HEK293 (cell line): ENCODE data around the gene EFCAB9.

Experiments used
- MYNN ChIP-seq: fragments of 450-650 bp; formaldehyde crosslinking; IDR thresholded peaks from 2 replicates; pipeline ENCODE4 v1.5.1; 2016; ENCODE audit warnings: missing biosample characterization, missing genetic modification characterization, borderline replicate concordance
- YY1 ChIP-seq: fragments of 450-650 bp; formaldehyde crosslinking; IDR thresholded peaks from 2 replicates; pipeline ENCODE4 v1.5.1; 2018; ENCODE audit warnings: missing biosample characterization, missing genetic modification characterization
- ZEB2 ChIP-seq: fragments of 450-650 bp; formaldehyde crosslinking; IDR thresholded peaks from 2 replicates; pipeline ENCODE4 v1.5.1; 2016; ENCODE audit warnings: missing biosample characterization, missing genetic modification characterization
- ZNF10 ChIP-seq: fragments of 450-650 bp; formaldehyde crosslinking; IDR thresholded peaks from 2 replicates; pipeline ENCODE4 v1.5.1; 2017; ENCODE audit warnings: missing biosample characterization, missing genetic modification characterization
- ZNF211 ChIP-seq: fragments of 450-650 bp; formaldehyde crosslinking; IDR thresholded peaks from 2 replicates; pipeline ENCODE4 v1.5.1; 2016; ENCODE audit warnings: low read depth, missing biosample characterization, missing genetic modification characterization
- ZNF23 ChIP-seq: fragments of 450-650 bp; formaldehyde crosslinking; IDR thresholded peaks from 2 replicates; pipeline ENCODE4 v1.5.1; 2016; ENCODE audit warnings: missing biosample characterization, missing genetic modification characterization, borderline replicate concordance
- ZNF274 ChIP-seq, 2 experiments: fragments of 200-500 bp in 1 of 2; fragments of 450-650 bp in 1 of 2; sonication (Bioruptor generic) in 1 of 2; formaldehyde crosslinking in 1 of 2; IDR thresholded peaks; 2 replicates each; pipeline versions ENCODE4 v1.5.1 to v1.6.1; 2014 to 2016; ENCODE audit warnings: borderline replicate concordance in 1 of 2, inconsistent platforms in 1 of 2, low read length in 1 of 2, missing biosample characterization in 1 of 2, missing genetic modification characterization in 1 of 2
- ZNF433 ChIP-seq: fragments of 450-650 bp; formaldehyde crosslinking; IDR thresholded peaks from 2 replicates; pipeline ENCODE4 v1.5.1; 2016; ENCODE audit warnings: missing biosample characterization, missing genetic modification characterization, low read depth
- ZNF596 ChIP-seq: fragments of 450-650 bp; IDR thresholded peaks from 2 replicates; pipeline ENCODE4 v1.5.0; 2018; ENCODE audit warnings: missing biosample characterization, mild to moderate bottlenecking, missing genetic modification characterization, moderate library complexity
- ZNF654 ChIP-seq: fragments of 450-650 bp; formaldehyde crosslinking; IDR thresholded peaks from 2 replicates; pipeline ENCODE4 v1.5.1; 2016; ENCODE audit warnings: low read depth, missing biosample characterization, missing genetic modification characterization
- ZNF670 ChIP-seq: fragments of 450-650 bp; formaldehyde crosslinking; IDR thresholded peaks from 2 replicates; pipeline ENCODE4 v1.5.1; 2016; ENCODE audit warnings: missing biosample characterization, missing genetic modification characterization, low read depth
- ZNF76 ChIP-seq: fragments of 450-650 bp; formaldehyde crosslinking; IDR thresholded peaks from 2 replicates; pipeline ENCODE4; 2016; ENCODE audit warnings: low read depth, missing biosample characterization, missing genetic modification characterization, borderline replicate concordance
- TF ChIP-seq, protein P1 (sequence below): fragments of 450-650 bp; formaldehyde crosslinking; IDR thresholded peaks from 2 replicates; pipeline ENCODE4 v1.5.1; 2016; ENCODE audit warnings: missing biosample characterization, missing genetic modification characterization
- TF ChIP-seq, protein P2 (sequence below): fragments of 450-650 bp; formaldehyde crosslinking; IDR thresholded peaks from 2 replicates; pipeline ENCODE4 v1.5.1; 2017; ENCODE audit warnings: missing biosample characterization, mild to moderate bottlenecking, missing genetic modification characterization, moderate library complexity

DNA sequence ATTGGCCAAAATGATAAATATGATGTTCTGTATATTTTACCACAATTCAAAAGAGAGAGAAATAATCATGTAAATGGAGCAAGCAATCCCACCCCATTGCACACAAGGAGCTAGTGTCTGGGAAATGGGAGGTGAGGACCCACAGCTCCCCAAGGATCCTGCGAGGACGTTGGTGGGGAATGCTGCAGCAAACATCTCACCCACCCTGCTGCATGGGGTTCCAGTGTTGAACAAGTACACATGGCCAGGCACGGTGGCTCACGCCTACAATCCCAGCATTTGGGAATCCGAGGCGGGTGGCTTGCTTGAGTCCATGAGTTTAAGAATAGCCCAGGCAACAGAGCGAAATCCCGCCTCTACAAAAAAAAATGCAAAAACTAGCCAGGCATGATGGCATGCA is 35.0 kb upstream of the EFCAB9 start:
- no peak for TF ChIP-seq ZNF211
- TF ChIP-seq ZNF274 (IDR thresholded peaks at IDR 0.05; ENCODE audit: low read length) = no peak
- TF ChIP-seq ZNF274 (tag by site-specific recombination; IDR thresholded peaks at IDR 0.05; ENCODE audit: borderline replicate concordance) = no peak
- TF ChIP-seq ZNF10 = no peak
- TF ChIP-seq, protein P1, sequence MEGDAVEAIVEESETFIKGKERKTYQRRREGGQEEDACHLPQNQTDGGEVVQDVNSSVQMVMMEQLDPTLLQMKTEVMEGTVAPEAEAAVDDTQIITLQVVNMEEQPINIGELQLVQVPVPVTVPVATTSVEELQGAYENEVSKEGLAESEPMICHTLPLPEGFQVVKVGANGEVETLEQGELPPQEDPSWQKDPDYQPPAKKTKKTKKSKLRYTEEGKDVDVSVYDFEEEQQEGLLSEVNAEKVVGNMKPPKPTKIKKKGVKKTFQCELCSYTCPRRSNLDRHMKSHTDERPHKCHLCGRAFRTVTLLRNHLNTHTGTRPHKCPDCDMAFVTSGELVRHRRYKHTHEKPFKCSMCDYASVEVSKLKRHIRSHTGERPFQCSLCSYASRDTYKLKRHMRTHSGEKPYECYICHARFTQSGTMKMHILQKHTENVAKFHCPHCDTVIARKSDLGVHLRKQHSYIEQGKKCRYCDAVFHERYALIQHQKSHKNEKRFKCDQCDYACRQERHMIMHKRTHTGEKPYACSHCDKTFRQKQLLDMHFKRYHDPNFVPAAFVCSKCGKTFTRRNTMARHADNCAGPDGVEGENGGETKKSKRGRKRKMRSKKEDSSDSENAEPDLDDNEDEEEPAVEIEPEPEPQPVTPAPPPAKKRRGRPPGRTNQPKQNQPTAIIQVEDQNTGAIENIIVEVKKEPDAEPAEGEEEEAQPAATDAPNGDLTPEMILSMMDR (tag by site-specific recombination) = no peak
- no peak for TF ChIP-seq YY1 (tag by site-specific recombination)
- TF ChIP-seq ZNF596 (tag by site-specific recombination) = no peak
- no peak for TF ChIP-seq ZNF433 (tag by site-specific recombination)
- no peak for TF ChIP-seq ZNF654 (tag by site-specific recombination)
- TF ChIP-seq ZNF76 (tag by site-specific recombination) = no peak
- TF ChIP-seq ZEB2 (tag by site-specific recombination) = no peak
- TF ChIP-seq ZNF23 (tag by site-specific recombination) = no peak
- no peak for TF ChIP-seq ZNF670 (tag by site-specific recombination)
- TF ChIP-seq, protein P2, sequence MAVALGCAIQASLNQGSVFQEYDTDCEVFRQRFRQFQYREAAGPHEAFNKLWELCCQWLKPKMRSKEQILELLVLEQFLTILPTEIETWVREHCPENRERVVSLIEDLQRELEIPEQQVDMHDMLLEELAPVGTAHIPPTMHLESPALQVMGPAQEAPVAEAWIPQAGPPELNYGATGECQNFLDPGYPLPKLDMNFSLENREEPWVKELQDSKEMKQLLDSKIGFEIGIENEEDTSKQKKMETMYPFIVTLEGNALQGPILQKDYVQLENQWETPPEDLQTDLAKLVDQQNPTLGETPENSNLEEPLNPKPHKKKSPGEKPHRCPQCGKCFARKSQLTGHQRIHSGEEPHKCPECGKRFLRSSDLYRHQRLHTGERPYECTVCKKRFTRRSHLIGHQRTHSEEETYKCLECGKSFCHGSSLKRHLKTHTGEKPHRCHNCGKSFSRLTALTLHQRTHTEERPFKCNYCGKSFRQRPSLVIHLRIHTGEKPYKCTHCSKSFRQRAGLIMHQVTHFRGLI (tag by site-specific recombination) = no peak
- no peak for TF ChIP-seq MYNN
